H1 (cell line): ENCODE measurements around the gene ABHD15. TPM values are rescaled to one million over a fixed set of nuclear protein-coding genes. Genes with fewer than 3 reads are reported as not detected.

Source experiments
- PHF8 ChIP-seq: fragments of 200-600 bp; sonication (generic); conservative IDR thresholded peaks from 2 replicates; pipeline ENCODE4 v1.7.1; 2012; ENCODE audit warnings: low read depth, mild to moderate bottlenecking, inconsistent platforms, low read length, moderate library complexity
- SP4 ChIP-seq: IDR thresholded peaks from 2 replicates; pipeline ENCODE4 v1.6.1; 2012; ENCODE audit warnings: low read length, inconsistent platforms
- polyA plus RNA-seq, 7 experiments: library from polyadenylated mRNA; depleted of rRNA in 3 of 7; stranded (reverse) in 5 of 7; unstranded in 2 of 7; fragments of >200 nt in 5 of 7; fragments of 200-250 nt in 2 of 7; gene quantifications; 1 replicate in 5 of 7; 2 replicates in 1 of 7; 4 replicates in 1 of 7; pipeline versions ENCODE4 v1.2.1 to v1.2.3, GENCODE V29; 2011 to 2013; ENCODE audit warnings: missing spikeins in 2 of 7, mixed read lengths in 2 of 7
- total RNA-seq: library from RNA; stranded (reverse); fragmentation: NEBNext Ultra II Directional; extraction: Animal tissue kit (Norgen Biotek cat#: 25700); gene quantifications from 2 replicates; pipeline ENCODE4 v1.2.1, GENCODE V29; 2021

The ABHD15 gene
- total and polyA plus RNA-seq, 2 of the 8 experiments (the other 6 are each of a cell fraction or from before 2014, with no cell fraction given) = 0.88 to 1.7 TPM

- TF ChIP-seq PHF8 (no peak), SP4 (no peak)
These were observed 12.0 kb upstream of the ABHD15 start (continued) for GRCh38 chr17:29578626-29579485.
